Activated CD4-positive, alpha-beta T cell treated with anti-CD3 and anti-CD28 coated beads, Interleukin-10, Interleukin-2, amounts not matched to agents 100 ng/mL and 50 ng/mL, durations not matched to agents 16 hours and 8 hours (primary cell): Measurements from ENCODE around the gene NDUFAF5.

ENCODE experiments used
- DNase-seq: peaks from one replicate; pipeline ENCODE4 v3.0.0-alpha.2; 2020

NDUFAF5 gene

DNA sequence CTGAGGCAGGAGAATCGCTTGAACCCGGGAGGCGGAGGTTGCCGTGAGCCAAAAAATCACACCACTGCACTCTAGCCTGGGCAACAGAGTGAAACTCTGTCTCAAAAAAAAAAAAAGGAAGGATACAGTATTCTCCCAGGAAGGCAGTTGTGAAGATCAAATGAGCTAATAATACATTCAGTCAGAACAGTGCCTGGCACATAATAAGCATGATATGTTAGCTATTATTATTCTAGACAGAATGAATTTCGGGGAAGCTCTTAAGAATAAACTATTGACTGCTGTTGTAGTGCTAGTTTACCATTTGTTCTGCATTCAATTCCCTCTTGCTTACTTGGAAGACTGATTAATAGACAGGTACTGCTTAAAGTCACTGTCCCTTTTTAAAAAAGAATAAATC lies 40.6 kb downstream of the NDUFAF5 start:
- no peak for DNase-seq

GRCh38 chr20:13831476-13831875 lies 46.6 kb downstream of the NDUFAF5 start:
- DNase-seq = no peak

GRCh38 chr20:13838664-13839063 lies 53.8 kb downstream of the NDUFAF5 start:
- no peak for DNase-seq

GRCh38 chr20:13839421-13840092 lies 54.7 kb downstream of the NDUFAF5 start:
- DNase-seq = no peak

DNA sequence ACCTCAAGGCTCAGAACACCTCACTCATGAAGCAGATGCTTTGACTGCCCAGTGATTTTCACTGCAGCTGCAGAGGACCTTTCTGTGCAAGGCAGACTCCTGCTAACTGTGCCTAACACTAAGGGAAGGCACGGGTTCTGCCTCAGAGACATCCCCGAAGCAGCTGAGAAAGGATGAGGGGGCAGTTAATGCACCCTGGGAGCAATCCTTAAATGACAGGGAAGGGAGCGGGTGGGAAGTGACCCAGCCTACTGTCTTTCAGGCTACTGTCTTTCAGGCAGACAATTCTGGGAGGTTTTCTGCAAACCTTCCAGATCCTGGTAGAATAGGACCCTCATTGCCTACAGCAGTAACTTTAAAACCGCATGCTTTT lies 55.3 kb downstream of the NDUFAF5 start:
- no peak for DNase-seq

GRCh38 chr20:13841206-13841605 lies 56.4 kb downstream of the NDUFAF5 start:
- no peak for DNase-seq

GRCh38 chr20:13844296-13844695 lies 59.5 kb downstream of the NDUFAF5 start:
- DNase-seq = no peak

DNA sequence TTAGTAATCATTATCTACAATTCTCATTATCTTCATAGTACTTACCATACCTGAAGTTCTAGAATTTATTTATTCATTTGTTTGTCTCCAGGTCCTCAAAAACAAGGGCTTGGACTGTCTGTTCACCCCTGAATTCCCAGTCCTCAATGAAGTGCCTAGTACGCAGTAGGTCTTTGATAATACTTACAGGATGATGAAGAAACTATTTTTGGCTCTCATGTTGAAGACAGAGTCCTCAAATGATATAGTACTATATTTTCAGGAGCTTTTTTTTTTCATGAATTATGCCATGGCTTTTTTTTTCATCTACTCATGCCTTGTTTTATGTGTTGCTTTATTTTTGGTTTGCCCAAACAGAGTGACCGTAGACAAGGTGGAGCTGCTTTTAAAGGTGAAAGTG lies 66.5 kb downstream of the NDUFAF5 start:
- DNase-seq = no peak

DNA sequence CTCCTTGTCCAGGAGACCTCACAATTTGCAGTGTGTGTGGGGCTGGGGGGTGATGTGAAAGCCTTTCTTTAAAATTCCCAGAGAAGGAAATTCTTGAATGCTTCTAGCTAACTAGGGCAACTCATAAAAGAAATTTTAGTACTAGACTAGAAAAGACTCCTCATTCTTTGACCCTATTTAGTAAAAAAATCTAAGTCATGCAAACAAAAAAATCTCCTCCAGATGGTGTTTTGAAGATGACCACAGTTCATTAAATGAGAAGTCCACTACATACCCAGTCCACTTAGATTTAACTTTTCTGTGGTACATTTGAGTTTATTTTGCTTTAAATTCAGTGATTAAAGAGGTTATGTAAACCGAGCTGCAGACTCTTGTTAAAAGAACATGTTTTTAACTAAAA lies 67.5 kb downstream of the NDUFAF5 start:
- DNase-seq = no peak

DNA sequence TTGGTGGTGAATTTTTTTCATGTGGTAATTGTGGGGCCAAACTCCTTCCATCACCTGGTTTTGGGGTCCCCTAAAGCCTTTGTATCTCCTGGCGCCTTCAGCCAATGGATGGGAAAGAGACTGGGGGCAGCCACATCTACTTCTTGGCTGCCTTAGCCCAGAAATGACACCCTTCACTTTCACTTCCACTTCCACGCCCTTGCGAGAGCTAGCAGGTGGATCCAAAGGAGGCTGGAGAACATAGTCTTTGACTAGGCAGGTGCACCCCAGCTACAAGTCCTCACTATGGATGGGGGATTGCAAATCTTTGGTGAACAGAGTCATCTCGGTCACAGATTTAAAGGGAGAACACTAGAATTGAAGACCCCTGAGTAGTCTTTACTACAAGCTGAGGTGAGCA lies 70.8 kb downstream of the NDUFAF5 start:
- no peak for DNase-seq

DNA sequence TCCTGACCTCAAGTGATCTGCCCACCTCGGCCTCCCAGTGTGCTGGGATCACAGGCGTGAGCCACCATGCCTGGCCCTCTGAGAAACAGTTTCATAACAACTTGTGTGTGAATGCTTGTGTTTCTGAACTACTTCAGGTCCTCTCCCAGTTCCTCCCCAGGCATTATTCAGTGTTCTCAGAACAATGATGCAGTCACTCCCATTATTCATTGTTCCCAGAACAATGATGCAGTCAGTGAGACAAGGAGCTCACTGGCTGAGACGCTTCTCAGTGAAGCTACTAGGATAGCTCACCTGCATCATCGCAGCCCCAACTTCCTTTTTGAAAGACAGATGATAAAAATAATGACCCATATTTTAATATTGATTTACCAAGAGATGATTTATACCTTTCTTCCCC lies 71.5 kb downstream of the NDUFAF5 start:
- DNase-seq = no peak

- DNase-seq = no peak
These were observed 72.5 kb downstream of the NDUFAF5 start for GRCh38 chr20:13857304-13857703.

- DNase-seq = no peak
These were observed 73.1 kb downstream of the NDUFAF5 start for GRCh38 chr20:13857961-13858360.

- DNase-seq = no peak
These were observed 73.6 kb downstream of the NDUFAF5 start for GRCh38 chr20:13858439-13858838.

DNA sequence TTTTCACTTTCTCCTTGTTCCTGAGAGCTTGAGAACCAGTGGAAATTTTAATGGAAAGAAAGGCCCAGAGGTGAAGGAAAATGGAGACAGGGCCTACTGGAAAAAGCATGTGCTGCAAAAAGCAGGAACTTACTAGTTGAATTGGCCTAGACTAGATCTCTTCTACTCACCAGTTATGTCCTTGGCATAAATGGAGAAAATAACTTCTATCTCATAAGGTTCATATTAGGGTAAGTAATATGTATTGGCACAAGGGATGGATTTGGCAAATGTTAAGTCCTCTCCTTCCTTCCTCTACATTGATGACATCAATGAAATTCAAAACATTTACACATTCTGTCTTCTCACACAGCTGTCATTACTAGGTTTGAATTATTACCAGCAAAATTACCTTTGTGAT lies 74.0 kb downstream of the NDUFAF5 start:
- no peak for DNase-seq

DNA sequence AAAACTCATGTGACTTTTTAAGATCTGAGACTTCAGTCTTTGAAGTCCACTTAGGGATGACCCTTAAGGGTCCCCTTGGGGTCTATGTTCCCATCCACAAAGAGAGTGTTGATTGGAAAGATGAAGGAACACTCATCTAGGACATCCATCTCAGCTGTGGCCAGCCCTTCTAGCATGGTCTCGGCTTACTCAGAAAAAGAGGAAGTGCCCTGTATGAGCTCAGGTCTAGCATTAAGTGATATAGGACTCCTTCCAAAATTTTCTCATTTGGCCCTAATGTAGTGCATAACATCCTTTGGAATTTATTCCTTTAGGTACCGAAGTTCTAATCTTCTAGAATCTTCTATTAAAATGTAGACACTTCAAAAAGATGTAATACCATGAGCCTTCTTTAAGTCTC lies 77.4 kb downstream of the NDUFAF5 start:
- DNase-seq = no peak

DNA sequence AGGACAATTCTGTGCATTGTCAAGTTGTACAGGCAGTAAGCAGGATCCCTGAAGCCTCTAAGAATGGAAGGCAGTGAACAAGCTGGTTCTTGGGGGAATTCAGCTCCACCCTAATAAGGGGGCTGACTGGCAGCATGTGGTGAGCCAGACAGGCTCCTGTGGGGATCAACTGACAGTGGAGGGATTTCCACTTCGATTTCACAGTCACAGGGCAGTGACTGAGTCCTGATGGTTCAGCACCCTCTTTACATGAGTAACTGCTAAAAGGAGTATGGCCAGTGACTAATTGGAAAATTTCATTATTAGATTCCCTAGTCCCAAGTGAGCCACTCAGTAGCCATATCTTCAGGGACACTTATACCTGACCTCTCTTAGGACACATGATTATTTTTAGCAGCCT lies 78.4 kb downstream of the NDUFAF5 start:
- DNase-seq = no peak

- no peak for DNase-seq
These were observed 80.3 kb downstream of the NDUFAF5 start for GRCh38 chr20:13865156-13865555.

DNA sequence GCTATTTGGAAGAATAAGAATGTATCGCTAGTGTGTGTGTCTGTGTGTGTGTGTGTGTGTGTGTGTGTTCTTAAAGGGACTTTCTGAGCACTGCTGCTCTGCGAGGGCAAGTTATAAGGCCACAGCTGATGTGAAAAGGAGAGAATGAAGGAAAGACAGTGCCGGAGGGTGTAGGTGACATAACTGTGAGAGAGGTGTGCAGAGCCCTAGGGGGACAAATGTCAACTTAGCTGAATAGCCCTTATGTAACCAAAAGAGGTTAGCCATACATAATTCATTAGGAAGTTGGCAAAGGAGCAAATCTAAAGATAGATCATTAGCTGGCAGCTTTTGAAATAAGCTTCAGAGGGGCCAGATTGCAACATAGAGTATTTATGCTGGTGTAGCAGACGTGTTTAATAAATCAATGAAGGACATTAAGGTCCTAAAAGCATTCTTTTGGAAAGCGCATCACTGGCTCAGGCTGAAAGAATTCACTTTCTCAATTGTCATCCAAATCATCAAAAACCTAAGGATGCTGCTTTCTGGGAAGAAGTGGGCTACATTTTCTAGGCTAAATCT lies 81.0 kb downstream of the NDUFAF5 start:
- no peak for DNase-seq

- DNase-seq = no peak
These were observed 83.5 kb downstream of the NDUFAF5 start for GRCh38 chr20:13868331-13868730.

- no peak for DNase-seq
These were observed 85.4 kb downstream of the NDUFAF5 start for GRCh38 chr20:13870170-13870748.
